ENCODE measurements around the gene BCKDK. TPM values are rescaled to one million over a fixed set of nuclear protein-coding genes. Genes with fewer than 3 reads are reported as not detected.

Gene BCKDK
- total and polyA plus RNA-seq, 2 of the 8 experiments (the other 6 are each of a cell fraction or from before 2014, with no cell fraction given) = 49.6 to 77.1 TPM

- Histone ChIP-seq H2BK20ac (ENCODE audit: low read length) (no peak overlapping the region), H3K79me2 (ENCODE audit: control insufficient read depth in 1 of 2, insufficient read depth in 2 of 2, low read length in 2 of 2) (no peaks in the 10 kb centered on the region), H4K8ac (ENCODE audit: extremely low read depth, insufficient read depth, low read length) (no peak overlapping the region), H3K79me1 (ENCODE audit: low read depth, low read length) (no peaks in the 10 kb centered on the region; the same call in 1 of the 2 replicates), H2BK12ac (ENCODE audit: low read depth, low read length) (no peak overlapping the region), H3K4ac (replicated peaks; ENCODE audit: insufficient read length, low read depth, low read length) (no peak overlapping the region), H4K20me1 (replicated peaks in 1 of 2; ENCODE audit: control insufficient read depth in 1 of 2, insufficient read depth in 2 of 2, low read length in 2 of 2) (no peaks in the 10 kb centered on the region), H3K4me1 (replicated peaks in 1 of 4; ENCODE audit: control insufficient read depth in 3 of 4, insufficient read depth in 4 of 4, low read length in 3 of 4) (peaks cover 0 to 8% (median 6%) of the 10 kb centered on the region in 4 experiments; a peak in 6 of 7 replicates), H3K9me3 (ENCODE audit: insufficient read depth in 2 of 2, low read depth in 1 of 2, low read length in 1 of 2) (no peaks in the 10 kb centered on the region), H3K4me3 (ENCODE audit: extremely low read depth in 1 of 4, insufficient read depth in 2 of 4, low read depth in 3 of 4, low read length in 4 of 4) (no peak overlapping the region), H3K27me3 (replicated peaks in 1 of 4; ENCODE audit: control insufficient read depth in 3 of 4, extremely low read depth in 1 of 4, insufficient read depth in 3 of 4, low read length in 3 of 4) (no peaks in the 10 kb centered on the region), H3K23ac (ENCODE audit: insufficient read length) (no peak overlapping the region), H3K4me2 (ENCODE audit: insufficient read depth in 1 of 2, low read depth in 2 of 2, low read length in 2 of 2) (no peak overlapping the region), H3K14ac (ENCODE audit: insufficient read length) (no peak overlapping the region), H3K9ac (replicated peaks in 1 of 4; ENCODE audit: extremely low read depth in 1 of 4, low read depth in 3 of 4, low read length in 3 of 4) (no peak overlapping the region), H3K56ac (replicated peaks; ENCODE audit: insufficient read length, low read depth, low read length) (no peak overlapping the region), H2BK120ac (replicated peaks; ENCODE audit: low read depth, low read length) (no peak overlapping the region), H2AFZ (ENCODE audit: low read length) (no peak overlapping the region), H3K23me2 (ENCODE audit: low read depth, low read length) (no peaks in the 10 kb centered on the region), H4K5ac (ENCODE audit: insufficient read length, low read depth, low read length) (no peak overlapping the region), H4K91ac (replicated peaks; ENCODE audit: insufficient read length, low read length) (no peak overlapping the region), H2BK15ac (ENCODE audit: low read length) (no peak overlapping the region), H2BK5ac (ENCODE audit: low read depth, low read length) (no peak overlapping the region), H2AK5ac (ENCODE audit: low read depth, low read length) (no peak overlapping the region), H3K27ac (ENCODE audit: low read depth, low read length) (no peak overlapping the region), H3K18ac (ENCODE audit: extremely low read depth, low read length) (no peak overlapping the region), H3K36me3 (ENCODE audit: control insufficient read depth in 2 of 4, insufficient read depth in 4 of 4, low read length in 3 of 4) (peaks cover 5 to 21% (median 15%) of the 10 kb centered on the region in 4 experiments; a peak in 7 of 8 replicates)
- WGBS, 2 experiments (ENCODE audit: extremely low coverage in 1 of 2, insufficient coverage in 1 of 2, insufficient read length in 1 of 2, insufficient replicate concordance in 2 of 2, low coverage in 1 of 2, low lambda C conversion rate in 2 of 2, missing lambda C conversion rate in 1 of 2) = 86% methylated on average over 3 of the region's 3 CpGs; no CpG with 5 or more reads in 1 of the 2 experiments
- CTCF ChIA-PET (ENCODE audit: partially characterized antibody) = interaction anchor here (0.7 to 1.9 kb wide), 3 partner anchors 32 to 325 kb away, joined by 3 to 5 read pairs (median 3); no protein-coding TSS in a partner anchor
- FAIRE-seq (no peak), DNase-seq (ENCODE audit: low read depth in 1 of 2, low spot score in 2 of 2) (no peak)
- TF ChIP-seq, protein P1, sequence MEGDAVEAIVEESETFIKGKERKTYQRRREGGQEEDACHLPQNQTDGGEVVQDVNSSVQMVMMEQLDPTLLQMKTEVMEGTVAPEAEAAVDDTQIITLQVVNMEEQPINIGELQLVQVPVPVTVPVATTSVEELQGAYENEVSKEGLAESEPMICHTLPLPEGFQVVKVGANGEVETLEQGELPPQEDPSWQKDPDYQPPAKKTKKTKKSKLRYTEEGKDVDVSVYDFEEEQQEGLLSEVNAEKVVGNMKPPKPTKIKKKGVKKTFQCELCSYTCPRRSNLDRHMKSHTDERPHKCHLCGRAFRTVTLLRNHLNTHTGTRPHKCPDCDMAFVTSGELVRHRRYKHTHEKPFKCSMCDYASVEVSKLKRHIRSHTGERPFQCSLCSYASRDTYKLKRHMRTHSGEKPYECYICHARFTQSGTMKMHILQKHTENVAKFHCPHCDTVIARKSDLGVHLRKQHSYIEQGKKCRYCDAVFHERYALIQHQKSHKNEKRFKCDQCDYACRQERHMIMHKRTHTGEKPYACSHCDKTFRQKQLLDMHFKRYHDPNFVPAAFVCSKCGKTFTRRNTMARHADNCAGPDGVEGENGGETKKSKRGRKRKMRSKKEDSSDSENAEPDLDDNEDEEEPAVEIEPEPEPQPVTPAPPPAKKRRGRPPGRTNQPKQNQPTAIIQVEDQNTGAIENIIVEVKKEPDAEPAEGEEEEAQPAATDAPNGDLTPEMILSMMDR (IDR thresholded peaks at IDR 0.05; ENCODE audit: control extremely low read depth in 1 of 3, insufficient read depth in 1 of 3, low read depth in 1 of 3, low read length in 3 of 3) = no peak
- TF ChIP-seq CREB1 (IDR thresholded peaks at IDR 0.05) (no peak), ASH2L (IDR thresholded peaks at IDR 0.05; ENCODE audit: low read length) (no peak), BRCA1 (IDR thresholded peaks at IDR 0.05; ENCODE audit: low read depth, low read length) (no peak), ZNF274 (IDR thresholded peaks at IDR 0.05; ENCODE audit: borderline replicate concordance, extremely low read depth, low read length) (no peak), EP300 (IDR thresholded peaks at IDR 0.05; ENCODE audit: borderline replicate concordance in 1 of 2, low read depth in 2 of 2, low read length in 2 of 2) (no peak)
- POLR2A ChIA-PET (ENCODE audit: partially characterized antibody) = interaction anchor here (0.9 to 34.9 kb wide), 4 partner anchors 5 to 64 kb away, joined by 3 to 713 read pairs (median 361); partner anchors contain the start of genes BCKDK, FUS, KAT8 and PRSS36
Observed at GRCh38 chr16:31125844-31126243, 17.7 kb downstream of the BCKDK start.
